Naive thymus-derived CD4-positive, alpha-beta T cell (primary cell): ENCODE results near the gene BSDC1. TPM values are rescaled to one million over a fixed set of nuclear protein-coding genes. Genes with fewer than 3 reads are reported as not detected.
"Not testable (repeated sequence)": the region's sequence is repeated elsewhere in the genome, so short reads cannot be mapped to it uniquely, and the experiment has no call there.

Experiments
- ATAC-seq: fragments of 150-1000 bp; cut with Tn5 transposase; 2 replicates; pipeline ENCODE4 v1.10.0; 2021; ENCODE audit warnings: mild to moderate bottlenecking, moderate library complexity
- CTCF ChIA-PET: fragments of 350-600 bp; sonication (Branson Sonifier 250); formaldehyde crosslinking; loops from one replicate; lab custom pipeline; 2021; ENCODE audit warnings: antibody characterized with exemption; lab: Charles Lee
- POLR2A ChIA-PET: fragments of 350-600 bp; sonication (Branson Sonifier 250); formaldehyde crosslinking; loops from one replicate; lab custom pipeline; 2021; ENCODE audit warnings: antibody characterized with exemption, inconsistent platforms; lab: Charles Lee
- DNase-seq, 9 donors: peaks; one replicate each; pipeline versions ENCODE4 v3.0.0 to v3.0.0-alpha.2; 2020 to 2022; ENCODE audit warnings: mixed read lengths in 1 of 9
- H3K27ac ChIP-seq: one replicate; pipeline ENCODE4 v1.7.0; 2013; ENCODE audit warnings: mild to moderate bottlenecking, low read depth, low read length, moderate library complexity
- H3K27me3 ChIP-seq, 2 donors: one replicate each; pipeline ENCODE4 v1.7.0; 2013; ENCODE audit warnings: low read length in 2 of 2, mild to moderate bottlenecking in 2 of 2, moderate library complexity in 2 of 2; ENCODE audit not compliant: control insufficient read depth in 2 of 2, insufficient read depth in 2 of 2
- H3K36me3 ChIP-seq, 3 experiments: 1 replicate in 2 of 3; 2 replicates in 1 of 3; pipeline ENCODE4 v1.7.0; 2013; ENCODE audit warnings: low read length in 3 of 3, mild to moderate bottlenecking in 3 of 3, moderate library complexity in 1 of 3; ENCODE audit not compliant: insufficient read depth in 3 of 3, control insufficient read depth in 2 of 3
- H3K4me1 ChIP-seq, 2 donors: one replicate each; pipeline ENCODE4 v1.7.0; 2013; ENCODE audit warnings: low read length in 2 of 2, mild to moderate bottlenecking in 2 of 2, moderate library complexity in 1 of 2; ENCODE audit not compliant: control insufficient read depth in 2 of 2, insufficient read depth in 2 of 2
- H3K4me3 ChIP-seq: 2 replicates; pipeline ENCODE4 v1.7.0; 2013; ENCODE audit warnings: mild to moderate bottlenecking, low read length
- H3K9me3 ChIP-seq, 3 experiments: 1 replicate in 2 of 3; 2 replicates in 1 of 3; pipeline ENCODE4 v1.7.0; 2013; ENCODE audit warnings: low read length in 3 of 3; ENCODE audit not compliant: control insufficient read depth in 2 of 3
- H3K27ac Mint-ChIP-seq, 9 donors: one replicate each; pipeline ENCODE4 v1.8.0; 2020 to 2022; ENCODE audit warnings: mixed read lengths in 9 of 9, mild to moderate bottlenecking in 8 of 9, moderate library complexity in 5 of 9, inconsistent platforms in 2 of 9
- H3K27me3 Mint-ChIP-seq, 5 donors: one replicate each; pipeline ENCODE4 v1.8.0; 2021 to 2022; ENCODE audit warnings: mixed read lengths in 5 of 5, mild to moderate bottlenecking in 1 of 5
- H3K36me3 Mint-ChIP-seq, 5 donors: one replicate each; pipeline ENCODE4 v1.8.0; 2020 to 2022; ENCODE audit warnings: mixed read lengths in 5 of 5, mild to moderate bottlenecking in 3 of 5, inconsistent platforms in 1 of 5
- H3K4me1 Mint-ChIP-seq, 7 donors: one replicate each; pipeline ENCODE4 v1.8.0; 2020 to 2022; ENCODE audit warnings: mixed read lengths in 7 of 7, mild to moderate bottlenecking in 3 of 7, inconsistent platforms in 1 of 7
- H3K4me3 Mint-ChIP-seq, 10 donors: one replicate each; pipeline ENCODE4 v1.8.0; 2020 to 2022; ENCODE audit warnings: mild to moderate bottlenecking in 10 of 10, mixed read lengths in 10 of 10, moderate library complexity in 6 of 10, inconsistent platforms in 2 of 10
- H3K9me3 Mint-ChIP-seq, 11 donors: one replicate each; pipeline ENCODE4 v1.8.0; 2020 to 2022; ENCODE audit warnings: mixed read lengths in 11 of 11, mild to moderate bottlenecking in 4 of 11, inconsistent platforms in 1 of 11, moderate library complexity in 1 of 11
- intact Hi-C, 2 donors: fragments of 100-400 bp; cut with micrococcal nuclease; formaldehyde crosslinking; loops; one replicate each; pipeline ENCODE4 v1.15.1; 2023
- polyA plus RNA-seq, 2 donors: library from polyadenylated mRNA; unstranded; fragments of 300-500 nt; fragmentation: Illumina TruSeq; gene quantifications; one replicate each; pipeline ENCODE4 v1.2.3, GENCODE V29; 2021
- total RNA-seq, 6 experiments: library from RNA in 5 of 6; stranded (reverse) in 5 of 6; gene quantifications; 1 replicate in 5 of 6; 2 replicates in 1 of 6; pipeline ENCODE4 v1.2.3 and lab custom pipeline; 2021 to 2026

The BSDC1 gene
- total and polyA plus RNA-seq, 7 experiments from 2014 or later = 37.6 to 186 (median 110) TPM

DNA sequence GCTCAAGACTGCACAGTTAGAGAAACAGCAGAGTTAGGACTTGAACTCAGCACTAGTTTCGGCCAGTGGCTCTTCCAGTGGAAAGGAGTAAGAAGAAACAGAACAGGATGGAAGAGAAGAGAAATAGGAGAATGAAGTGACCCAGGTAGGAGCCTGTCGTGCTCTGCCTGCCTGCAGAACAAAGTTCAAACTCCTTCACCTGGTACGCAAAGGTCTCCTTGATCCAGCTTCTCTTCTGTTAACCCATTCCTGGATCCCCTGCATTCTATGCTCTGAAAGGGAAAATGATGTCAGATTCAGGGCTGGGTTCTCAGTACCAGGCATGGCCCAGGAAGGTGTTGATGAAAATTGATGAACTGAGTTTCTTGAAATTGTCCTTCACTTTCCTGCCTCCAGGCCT, 35.8 kb downstream of the BSDC1 start:
- peaks cover 25 to 50% (median 39%) of the 10 kb centered on the region in 7 donors for H3K4me1 Mint-ChIP-seq
- H3K4me1 ChIP-seq = peaks cover 7 to 8% of the 10 kb centered on the region in 2 donors
- H3K36me3 Mint-ChIP-seq = peaks cover 0 to 14% (median 6%) of the 10 kb centered on the region in 5 donors
- no peak for DNase-seq
- peaks cover 0 to 4% (median 0%) of the 10 kb centered on the region in 3 experiments for H3K36me3 ChIP-seq
- H3K27ac Mint-ChIP-seq = peak overlapping the region in 4 of 9 donors; percentile 19 to 87 (median 67)
- POLR2A ChIA-PET = interaction anchor here (0.7 to 1.5 kb wide), 4 partner anchors 9 to 105 kb away, joined by 3 to 5 read pairs (median 4); no protein-coding TSS in a partner anchor
- no peak overlapping the region for H3K4me3 Mint-ChIP-seq
- no peak overlapping the region for H3K27ac ChIP-seq
- H3K4me3 ChIP-seq = no peak overlapping the region
- no peak for ATAC-seq
- intact Hi-C loops = no loop called here
- peaks cover 0 to 10% (median 5%) of the 10 kb centered on the region in 5 donors for H3K27me3 Mint-ChIP-seq
- no peaks in the 10 kb centered on the region for H3K27me3 ChIP-seq
- H3K9me3 ChIP-seq = no peaks in the 10 kb centered on the region
- CTCF ChIA-PET = interaction anchor here (0.6 kb wide), 1 partner anchor 70 kb away, joined by 4 read pairs; no protein-coding TSS in a partner anchor
- H3K9me3 Mint-ChIP-seq = peaks cover 0 to 1% (median 0%) of the 10 kb centered on the region in 11 donors

DNA sequence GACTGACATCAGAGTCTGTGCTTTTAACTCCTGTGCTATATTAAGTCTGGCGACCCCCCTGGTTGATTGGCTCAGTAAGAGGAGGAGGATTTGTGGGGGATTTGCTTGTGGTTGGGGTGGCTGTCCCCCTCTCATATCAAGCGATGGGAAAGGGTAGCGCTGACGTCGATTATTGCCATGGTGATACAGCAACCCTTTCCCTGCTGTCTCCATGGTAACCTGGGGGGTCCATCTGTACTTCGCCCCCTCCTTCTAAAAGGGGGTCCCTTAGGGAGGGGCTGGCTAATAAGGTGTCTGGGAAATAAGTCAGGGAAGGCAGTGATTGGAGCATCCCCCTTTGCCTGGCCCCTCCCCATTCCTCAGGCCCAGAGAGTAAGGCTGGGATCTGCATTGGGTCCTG, 36.6 kb downstream of the BSDC1 start:
- Mint-ChIP-seq H3K4me1 (peaks cover 28 to 49% (median 45%) of the 10 kb centered on the region in 7 donors), H3K27ac (peak overlapping the region in 1 of 9 donors; percentile 38), H3K27me3 (peaks cover 0 to 10% (median 5%) of the 10 kb centered on the region in 5 donors), H3K4me3 (no peak overlapping the region), H3K36me3 (peaks cover 0 to 11% (median 6%) of the 10 kb centered on the region in 5 donors), H3K9me3 (peaks cover 0 to 1% (median 0%) of the 10 kb centered on the region in 11 donors)
- Histone ChIP-seq H3K4me3 (no peak overlapping the region), H3K27ac (no peak overlapping the region), H3K9me3 (no peaks in the 10 kb centered on the region), H3K27me3 (no peaks in the 10 kb centered on the region), H3K4me1 (peaks cover 7 to 8% of the 10 kb centered on the region in 2 donors), H3K36me3 (no peaks in the 10 kb centered on the region)
- ATAC-seq = no peak
- ChIA-PET CTCF (no interaction called here), POLR2A (interaction anchor here (1.5 kb wide), 1 partner anchor 98 kb away, joined by 3 read pairs; no protein-coding TSS in a partner anchor)
- intact Hi-C loops = no loop called here
- DNase-seq = no peak

DNA sequence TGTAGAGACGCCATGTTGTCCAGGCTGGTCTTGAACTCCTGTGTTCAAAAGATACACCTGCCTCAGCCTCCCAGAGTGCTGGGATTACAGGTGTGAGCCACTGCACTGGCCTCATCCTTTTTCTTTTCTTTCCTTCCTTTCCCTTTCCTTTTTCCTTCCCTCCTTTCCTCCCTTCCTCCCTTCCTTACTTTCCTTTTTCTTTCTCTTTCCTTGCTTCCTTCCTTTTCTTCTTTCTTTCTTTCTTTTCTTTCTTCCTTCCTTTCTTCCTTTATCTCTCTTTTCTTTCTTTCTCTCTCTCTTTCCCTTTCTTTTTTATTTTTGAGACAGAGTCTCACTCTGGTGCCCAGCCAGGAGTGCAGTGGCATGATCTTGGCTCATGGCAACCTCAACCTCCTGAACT, 37.8 kb downstream of the BSDC1 start:
- no peak overlapping the region for H3K4me3 ChIP-seq
- ChIA-PET POLR2A (interaction anchor here (2.2 kb wide), 1 partner anchor 20 kb away, joined by 8 read pairs; the partner anchor contains the start of gene MARCKSL1), CTCF (no interaction called here)
- intact Hi-C loops = no loop called here
- H3K27ac Mint-ChIP-seq = peak overlapping the region in 1 of 9 donors; percentile 5
- H3K9me3 ChIP-seq = no peaks in the 10 kb centered on the region
- H3K4me1 Mint-ChIP-seq = peaks cover 24 to 49% (median 42%) of the 10 kb centered on the region in 7 donors
- H3K4me1 ChIP-seq = peaks cover 7 to 15% of the 10 kb centered on the region in 2 donors
- no peaks in the 10 kb centered on the region for H3K36me3 ChIP-seq
- no peaks in the 10 kb centered on the region for H3K27me3 ChIP-seq
- H3K27me3 Mint-ChIP-seq = peaks cover 0 to 6% (median 5%) of the 10 kb centered on the region in 5 donors
- peaks cover 0 to 1% (median 0%) of the 10 kb centered on the region in 11 donors for H3K9me3 Mint-ChIP-seq
- ATAC-seq (no peak), DNase-seq (no peak)
- H3K36me3 Mint-ChIP-seq = peaks cover 0 to 10% (median 6%) of the 10 kb centered on the region in 5 donors
- peak overlapping the region in 1 of 10 donors; percentile 42 for H3K4me3 Mint-ChIP-seq
- no peak overlapping the region for H3K27ac ChIP-seq

- H3K4me3 Mint-ChIP-seq = not testable (repeated sequence)
- peak overlapping the region in 1 of 9 donors; percentile 63 for H3K27ac Mint-ChIP-seq
- POLR2A ChIA-PET = interaction anchor here (0.5 to 2.2 kb wide), 5 partner anchors 19 to 117 kb away, joined by 3 to 8 read pairs (median 4); partner anchors contain the start of gene MARCKSL1
Measured at GRCh38 chr1:32355778-32356177, 38.5 kb downstream of the BSDC1 start.

DNA sequence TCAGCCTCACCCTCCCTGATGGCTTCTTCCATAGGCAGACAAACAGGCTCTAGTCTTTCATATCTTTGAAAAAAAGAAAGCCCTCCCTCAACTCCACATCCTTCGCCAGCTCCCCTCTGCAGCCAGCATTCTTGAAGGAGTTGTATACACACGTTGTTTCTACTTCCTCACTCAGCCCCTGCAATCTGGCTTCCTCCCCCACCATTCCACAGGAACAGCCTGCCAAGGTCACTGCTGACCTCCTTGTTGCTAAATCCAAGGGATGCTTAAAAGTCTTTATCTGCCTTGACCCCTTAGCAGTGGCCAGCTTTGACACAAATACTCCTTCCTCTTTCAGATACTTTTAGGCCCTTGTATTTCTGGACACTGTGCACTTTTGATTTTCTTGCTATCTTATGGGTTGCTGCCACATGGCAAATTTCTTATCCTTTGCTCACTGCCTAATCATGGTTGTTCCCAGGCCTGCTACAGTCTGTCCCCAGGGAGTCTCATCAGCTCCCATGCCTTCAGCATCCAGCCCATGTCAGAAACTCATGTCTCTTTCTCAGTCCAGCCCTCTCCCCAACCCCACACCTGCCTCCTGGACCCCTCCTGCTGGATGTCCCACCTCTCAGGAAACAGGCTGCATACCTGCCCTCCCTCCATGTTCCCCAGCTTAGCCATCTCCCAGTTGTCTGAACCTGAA, 40.2 kb downstream of the BSDC1 start:
- H3K4me1 Mint-ChIP-seq = peaks cover 24 to 52% (median 45%) of the 10 kb centered on the region in 7 donors

More at GRCh38 chr1:32355778-32356177, 38.5 kb downstream of the BSDC1 start:
- DNase-seq, H3K36me3 ChIP-seq, CTCF ChIA-PET, intact Hi-C loops, H3K9me3 Mint-ChIP-seq, H3K36me3 Mint-ChIP-seq, ATAC-seq, H3K4me3 ChIP-seq, H3K27me3 Mint-ChIP-seq, H3K9me3 ChIP-seq, H3K27ac ChIP-seq, H3K27me3 ChIP-seq: not testable (repeated sequence)
- peaks cover 7 to 18% of the 10 kb centered on the region in 2 donors for H3K4me1 ChIP-seq
- H3K4me1 Mint-ChIP-seq = peaks cover 26 to 50% (median 43%) of the 10 kb centered on the region in 7 donors

DNA sequence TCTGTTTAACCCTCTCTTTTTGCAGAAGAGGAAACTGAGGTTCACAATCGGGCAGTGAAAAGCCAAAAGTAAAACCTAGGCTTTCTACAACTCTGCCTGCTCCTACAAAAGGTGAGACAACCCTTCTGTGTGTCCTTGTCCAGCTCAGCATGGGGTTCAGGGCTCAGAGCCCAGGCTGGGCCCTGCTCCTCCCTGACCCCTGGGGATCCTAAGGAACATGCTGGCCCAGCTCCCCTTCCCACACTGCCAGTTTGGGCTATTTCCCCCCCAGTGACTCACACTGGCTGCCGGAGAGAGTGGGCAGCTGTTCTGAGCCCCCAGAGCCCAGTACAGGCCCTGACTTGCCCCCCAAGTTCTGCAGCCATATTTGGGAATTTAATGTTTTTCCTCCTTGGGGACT, 40.8 kb downstream of the BSDC1 start:
- intact Hi-C loops = no loop called here
- Histone ChIP-seq H3K27me3 (no peaks in the 10 kb centered on the region), H3K4me3 (no peak overlapping the region), H3K36me3 (no peaks in the 10 kb centered on the region), H3K9me3 (no peaks in the 10 kb centered on the region), H3K27ac (no peak overlapping the region), H3K4me1 (peaks cover 4 to 19% of the 10 kb centered on the region in 2 donors)
- ChIA-PET CTCF (interaction anchor here (1.2 to 1.6 kb wide), 2 partner anchors 20 to 112 kb away, joined by 4 read pairs; no protein-coding TSS in a partner anchor), POLR2A (interaction anchor here (0.6 to 5.4 kb wide), 10 partner anchors 9 to 418 kb away, joined by 3 to 55 read pairs (median 5); partner anchors contain the start of genes BSDC1, FAM229A, HDAC1 and MARCKSL1)
- no peak for DNase-seq
- H3K9me3 Mint-ChIP-seq = peaks cover 0 to 2% (median 0%) of the 10 kb centered on the region in 11 donors
- H3K27ac Mint-ChIP-seq = peak overlapping the region in 7 of 9 donors; percentile 22 to 89 (median 70)
- H3K36me3 Mint-ChIP-seq = peaks cover 0 to 10% (median 6%) of the 10 kb centered on the region in 5 donors
- no peak for ATAC-seq
- peaks cover 28 to 56% (median 50%) of the 10 kb centered on the region in 7 donors for H3K4me1 Mint-ChIP-seq
- no peaks in the 10 kb centered on the region for H3K27me3 Mint-ChIP-seq
- peak overlapping the region; percentile 34 to 85 (median 74) for H3K4me3 Mint-ChIP-seq

More for the DNA sequence above, 40.2 kb downstream of the BSDC1 start:
- H3K27me3 ChIP-seq = no peaks in the 10 kb centered on the region
- no peak overlapping the region for H3K27ac ChIP-seq
- Mint-ChIP-seq H3K27ac (peak overlapping the region in 7 of 9 donors; percentile 22 to 89 (median 79)), H3K36me3 (peaks cover 0 to 10% (median 6%) of the 10 kb centered on the region in 5 donors), H3K27me3 (no peaks in the 10 kb centered on the region), H3K9me3 (peaks cover 0 to 2% (median 0%) of the 10 kb centered on the region in 11 donors), H3K4me3 (peak overlapping the region in 9 of 10 donors; percentile 4 to 85 (median 76))
- H3K9me3 ChIP-seq = no peaks in the 10 kb centered on the region
- H3K4me1 ChIP-seq = peaks cover 4 to 17% of the 10 kb centered on the region in 2 donors
- ChIA-PET POLR2A (interaction anchor here (0.6 to 5.4 kb wide), 7 partner anchors 10 to 419 kb away, joined by 3 to 55 read pairs (median 3); partner anchors contain the start of genes BSDC1 and MARCKSL1), CTCF (interaction anchor here (1.2 to 1.3 kb wide), 2 partner anchors 21 to 106 kb away, joined by 4 to 8 read pairs; no protein-coding TSS in a partner anchor)
- intact Hi-C loops = no loop called here
- ATAC-seq = no peak
- H3K36me3 ChIP-seq = no peaks in the 10 kb centered on the region
- no peak for DNase-seq
- no peak overlapping the region for H3K4me3 ChIP-seq
